GM10266 (cell line): ENCODE results near the gene TAF1D.

Experiments
- DNase-seq: peaks from one replicate; pipeline ENCODE4 v3.0.0; 2012; ENCODE audit errors: extremely low spot score
- CTCF ChIP-seq: IDR thresholded peaks from 2 replicates; pipeline ENCODE4 v1.5.1; 2012; ENCODE audit warnings: mild to moderate bottlenecking, low read depth; ENCODE audit not compliant: control insufficient read depth, insufficient read depth; ENCODE audit errors: missing control alignments

The TAF1D gene

GRCh38 chr11:93740031-93740729 lies 1.1 kb downstream of the TAF1D start:
- TF ChIP-seq CTCF, result no peak
- no peak for DNase-seq

GRCh38 chr11:93738647-93739081 lies 2.6 kb downstream of the TAF1D start:
- TF ChIP-seq CTCF, result no peak
- no peak for DNase-seq

- no peak for DNase-seq
- TF ChIP-seq CTCF, result no peak
These were observed 3.2 kb downstream of the TAF1D start for GRCh38 chr11:93737904-93738612.

- no peak for DNase-seq
These were observed 5.2 kb downstream of the TAF1D start for GRCh38 chr11:93736129-93736528.

GRCh38 chr11:93735627-93736026 lies 5.7 kb downstream of the TAF1D start:
- no peak for TF ChIP-seq CTCF

More at GRCh38 chr11:93736129-93736528, 5.2 kb downstream of the TAF1D start:
- TF ChIP-seq CTCF, result no peak

GRCh38 chr11:93734427-93735222 lies 6.7 kb downstream of the TAF1D start:
- DNase-seq, result no peak
- no peak for TF ChIP-seq CTCF

More at GRCh38 chr11:93735627-93736026, 5.7 kb downstream of the TAF1D start:
- no peak for DNase-seq
